K562 (cell line): ENCODE measurements around the gene ZNF77. TPM values are rescaled to one million over a fixed set of nuclear protein-coding genes. Genes with fewer than 3 reads are reported as not detected.

Source experiments
- E2F8 ChIP-seq: fragments of 450-650 bp; IDR thresholded peaks from 2 replicates; pipeline ENCODE4 v1.7.1; 2018; ENCODE audit warnings: mild to moderate bottlenecking, low read depth; ENCODE audit not compliant: partially characterized antibody
- NEUROD1 ChIP-seq: fragments of 150-350 bp; IDR thresholded peaks from 2 replicates; pipeline ENCODE4 v1.6.1; 2014; ENCODE audit warnings: borderline replicate concordance, low read length, low read depth; ENCODE audit not compliant: partially characterized antibody
- NONO ChIP-seq, 2 experiments: fragments of 200-400 bp in 1 of 2; fragments of 450-650 bp in 1 of 2; formaldehyde crosslinking in 1 of 2; IDR thresholded peaks; 2 replicates each; pipeline ENCODE4 v1.6.1; 2017; ENCODE audit warnings: low read depth in 2 of 2, mild to moderate bottlenecking in 2 of 2, moderate library complexity in 2 of 2, low read length in 1 of 2
- PKNOX1 ChIP-seq: fragments of 450-650 bp; IDR thresholded peaks from 2 replicates; pipeline ENCODE4 v1.6.1; 2016
- POLR3A ChIP-seq: IDR thresholded peaks from 2 replicates; pipeline ENCODE4 v1.6.1; 2011; ENCODE audit warnings: borderline replicate concordance, mild to moderate bottlenecking, moderate library complexity; ENCODE audit not compliant: insufficient read length, insufficient read depth; ENCODE audit errors: extremely low read depth
- RAD51 ChIP-seq: fragments of 450-650 bp; IDR thresholded peaks from 2 replicates; pipeline ENCODE4 v1.7.1; 2016; ENCODE audit warnings: low read depth, mild to moderate bottlenecking, borderline replicate concordance
- SMAD4 ChIP-seq: fragments of 250-450 bp; sonication (Bioruptor Pico); conservative IDR thresholded peaks from 2 replicates; pipeline ENCODE4 v1.8.0; 2021; ENCODE audit warnings: inconsistent platforms, mild to moderate bottlenecking, moderate library complexity
- SMARCC2 ChIP-seq: fragments of 450-650 bp; IDR thresholded peaks from 2 replicates; pipeline ENCODE4 v1.6.1; 2017; ENCODE audit warnings: antibody characterized with exemption, moderate library complexity, mild to moderate bottlenecking, low read depth
- TEAD4 ChIP-seq, 2 experiments: sonication (generic) in 1 of 2; formaldehyde crosslinking in 1 of 2; IDR thresholded peaks; 2 replicates each; pipeline versions ENCODE4 v1.6.1 to v1.8.0; 2012 to 2022; ENCODE audit warnings: borderline replicate concordance in 1 of 2, inconsistent platforms in 1 of 2, low read length in 1 of 2, mild to moderate bottlenecking in 1 of 2, missing genetic modification reagents in 1 of 2
- USF2 ChIP-seq: sonication (generic); formaldehyde crosslinking; IDR thresholded peaks from 2 replicates; pipeline ENCODE4 v1.5.0; 2020; ENCODE audit warnings: missing genetic modification reagents
- ZNF197 ChIP-seq: fragments of 200-800 bp; sonication (Bioruptor generic); IDR thresholded peaks from 2 replicates; pipeline ENCODE4 v1.6.1; 2016; ENCODE audit warnings: low read depth, missing genetic modification characterization, missing compliant biosample characterization
- polyA plus RNA-seq, 8 experiments: library from polyadenylated mRNA; depleted of rRNA in 4 of 8; stranded (reverse) in 5 of 8; unstranded in 3 of 8; fragments of >200 nt; fragmentation: Nextera tagmentation in 2 of 8; fragmentation: Illumina TruSeq in 1 of 8; extraction: Ambion mirVana in 2 of 8; extraction: Trizol in 1 of 8; gene quantifications; 2 replicates each; pipeline versions ENCODE4 v1.2.1 to v1.2.3, GENCODE V29; 2011 to 2014; ENCODE audit warnings: inconsistent platforms in 1 of 8, missing spikeins in 1 of 8
- total RNA-seq, 7 experiments: library from RNA; depleted of rRNA in 6 of 7; stranded (reverse); fragments of >200 nt in 6 of 7; fragmentation: Illumina TruSeq in 2 of 7; extraction: Trizol in 2 of 7; gene quantifications; 2 replicates each; pipeline versions ENCODE4 v1.2.1 to v1.2.3, GENCODE V29; 2011 to 2021; ENCODE audit warnings: low replicate concordance in 1 of 7

ZNF77 gene
- total and polyA plus RNA-seq, 9 of the 15 experiments (the other 6 are each of a cell fraction or from before 2014, with no cell fraction given): 4.3 to 14.5 (median 7.7) TPM

- peak; percentile 15 for TF ChIP-seq POLR3A
- peak; percentile 77 for TF ChIP-seq USF2 (CRISPR knock-in tag)
- 0 out of 4 replicates have a peak, but pooled peaks of 1 of the 2 experiments have one; percentile 42 for TF ChIP-seq NONO (IDR thresholded peaks at IDR 0.05; ENCODE audit: low read depth in 2 of 2, low read length in 1 of 2)
- TF ChIP-seq RAD51: peak; percentile 78
- peak; percentile 67; the same call in 1 of the 2 replicates for TF ChIP-seq SMARCC2
- TF ChIP-seq E2F8: peak; percentile 61
- TF ChIP-seq ZNF197: 0 out of 2 replicates have a peak, but pooled peaks have one; percentile 79
- peak; percentile 59 for TF ChIP-seq PKNOX1
- no peak for TF ChIP-seq NEUROD1
- TF ChIP-seq SMAD4 (CRISPR knock-in tag): peak; percentile 79
- peak; percentile 83 for TF ChIP-seq TEAD4 (IDR thresholded peaks at IDR 0.05; ENCODE audit: low read length)
- TF ChIP-seq TEAD4 (CRISPR knock-in tag; IDR thresholded peaks at IDR 0.05; ENCODE audit: borderline replicate concordance): no peak
Observed at GRCh38 chr19:2974342-2975041, 29.7 kb upstream of the ZNF77 start (continued).
